Neutrophil (primary cell): ENCODE results near the gene HES4.

Source experiments
- H3K27ac ChIP-seq: fragments of 200-600 bp; sonication (generic); 2 replicates; pipeline ENCODE4 v1.5.1; 2016; ENCODE audit warnings: mild to moderate bottlenecking, moderate library complexity
- H3K27me3 ChIP-seq: fragments of 200-600 bp; sonication (generic); 2 replicates; pipeline ENCODE4 v1.6.0; 2016; ENCODE audit warnings: mild to moderate bottlenecking
- H3K36me3 ChIP-seq: fragments of 200-600 bp; sonication (generic); 2 replicates; pipeline ENCODE4 v1.5.1; 2017
- H3K4me1 ChIP-seq, 2 experiments: fragments of 200-600 bp in 1 of 2; sonication (generic) in 1 of 2; 1 replicate in 1 of 2; 2 replicates in 1 of 2; pipeline versions ENCODE4 v1.5.1 to v1.6.1; 2013 to 2016; ENCODE audit warnings: low read depth in 1 of 2, low read length in 1 of 2, mild to moderate bottlenecking in 1 of 2, moderate library complexity in 1 of 2; ENCODE audit not compliant: control insufficient read depth in 1 of 2, insufficient read depth in 1 of 2
- H3K4me3 ChIP-seq, 2 experiments: fragments of 200-600 bp in 1 of 2; sonication (generic) in 1 of 2; 1 replicate in 1 of 2; 2 replicates in 1 of 2; pipeline ENCODE4 v1.5.1; 2013 to 2016; ENCODE audit warnings: low read depth in 1 of 2, low read length in 1 of 2, mild to moderate bottlenecking in 1 of 2, moderate library complexity in 1 of 2
- H3K9me3 ChIP-seq: fragments of 200-600 bp; sonication (generic); 2 replicates; pipeline ENCODE4 v1.5.1; 2016
- CTCF ChIP-seq: fragments of 200-600 bp; sonication (generic); IDR thresholded peaks from 2 replicates; pipeline ENCODE4 v1.5.1; 2016; ENCODE audit warnings: antibody characterized with exemption

The HES4 gene

DNA sequence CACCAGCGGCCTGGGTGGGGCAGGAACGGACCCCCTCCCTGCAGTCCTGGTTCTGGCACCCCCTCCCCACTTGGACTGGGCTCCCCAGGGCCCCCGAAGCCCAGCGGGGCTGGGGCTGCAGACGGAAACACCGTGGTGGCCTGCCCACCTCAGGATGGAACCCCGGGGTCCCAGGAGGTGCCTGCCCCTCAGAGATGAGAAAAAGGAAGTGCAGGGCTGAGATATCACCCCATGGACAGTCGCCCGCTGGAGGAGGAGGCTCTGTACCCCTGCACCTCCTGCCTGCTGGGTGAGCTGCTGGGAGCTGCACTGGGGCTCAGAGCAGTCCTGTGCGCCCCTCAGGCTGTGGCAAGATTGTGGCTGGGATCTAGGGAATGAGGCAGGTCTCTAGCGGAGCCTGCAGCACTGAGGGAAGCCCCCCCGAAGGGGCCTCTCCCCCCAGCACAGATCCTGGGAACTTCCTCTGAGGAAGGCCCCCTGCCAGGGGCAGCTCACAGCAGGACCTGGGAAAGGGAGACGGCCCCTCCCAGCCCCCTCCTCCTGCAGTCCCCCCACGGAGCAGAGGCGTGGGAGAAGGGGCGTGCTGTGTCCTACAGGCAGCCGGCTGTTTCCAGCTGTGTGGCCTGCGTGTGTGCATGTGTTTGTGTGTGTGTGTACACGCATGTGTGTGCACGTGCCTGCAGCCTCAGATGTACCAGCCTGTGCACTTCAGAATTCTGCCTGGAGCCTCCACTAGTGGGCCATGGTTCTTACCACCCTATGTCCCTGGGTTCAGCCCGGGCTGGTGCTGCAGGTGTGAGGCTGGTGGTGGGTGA, 26.9 kb upstream of the HES4 start:
- H3K36me3 ChIP-seq = no peaks in the 10 kb centered on the region

GRCh38 chr1:1025730-1026129, 25.8 kb upstream of the HES4 start:
- no peak overlapping the region for H3K4me3 ChIP-seq
- H3K27ac ChIP-seq = no peak overlapping the region
- peaks cover 76% of the 10 kb centered on the region for H3K27me3 ChIP-seq
- H3K36me3 ChIP-seq = no peaks in the 10 kb centered on the region
- no peaks in the 10 kb centered on the region for H3K9me3 ChIP-seq
- TF ChIP-seq CTCF = no peak
- peaks cover 0 to 5% of the 10 kb centered on the region in 2 experiments for H3K4me1 ChIP-seq

More for the DNA sequence above, 26.9 kb upstream of the HES4 start:
- Histone ChIP-seq H3K27me3 (peaks cover 76% of the 10 kb centered on the region), H3K27ac (no peak overlapping the region), H3K4me3 (no peak overlapping the region), H3K9me3 (no peaks in the 10 kb centered on the region), H3K4me1 (no peaks in the 10 kb centered on the region)
- no peak for TF ChIP-seq CTCF

GRCh38 chr1:1024771-1025699, 25.1 kb upstream of the HES4 start:
- H3K4me3 ChIP-seq = no peak overlapping the region
- peaks cover 82% of the 10 kb centered on the region for H3K27me3 ChIP-seq
- H3K9me3 ChIP-seq = no peaks in the 10 kb centered on the region
- no peaks in the 10 kb centered on the region for H3K36me3 ChIP-seq
- no peak for TF ChIP-seq CTCF
- peaks cover 0 to 12% of the 10 kb centered on the region in 2 experiments for H3K4me1 ChIP-seq
- H3K27ac ChIP-seq = no peak overlapping the region

DNA sequence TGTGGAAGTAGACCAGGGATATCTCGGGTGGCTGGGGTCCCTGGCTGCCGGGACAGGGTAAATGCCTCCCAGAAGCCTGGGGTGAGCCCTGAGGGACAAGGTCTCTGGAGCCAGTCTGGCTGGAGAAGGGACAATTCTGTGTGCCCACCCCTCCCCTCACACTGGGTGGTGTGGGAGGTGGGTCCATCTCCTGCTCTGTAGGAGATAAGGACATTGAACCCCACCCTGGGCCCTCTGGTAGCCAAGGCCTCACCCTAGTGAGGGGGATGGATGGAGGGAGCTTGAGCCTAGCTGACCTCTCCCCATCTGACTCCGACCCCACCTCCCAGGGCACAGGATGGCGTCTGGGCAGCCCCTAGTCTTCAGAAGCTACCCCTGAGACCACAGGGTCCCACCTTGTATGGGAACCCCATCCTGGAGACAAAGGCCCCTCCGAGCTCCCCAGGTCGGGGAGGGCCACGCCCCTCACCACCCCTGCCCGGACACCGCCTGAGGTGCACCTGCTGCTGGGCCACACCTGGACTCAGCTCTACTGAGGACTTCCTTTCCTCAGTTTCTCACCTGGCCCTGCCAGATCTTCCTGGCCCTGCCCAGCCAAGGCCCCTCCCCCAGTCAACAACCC, 24.4 kb upstream of the HES4 start:
- H3K4me3 ChIP-seq = no peak overlapping the region
- no peak for TF ChIP-seq CTCF
- H3K27ac ChIP-seq = no peak overlapping the region
- no peaks in the 10 kb centered on the region for H3K9me3 ChIP-seq
- no peaks in the 10 kb centered on the region for H3K36me3 ChIP-seq
- peaks cover 88% of the 10 kb centered on the region for H3K27me3 ChIP-seq
- peaks cover 0 to 12% of the 10 kb centered on the region in 2 experiments for H3K4me1 ChIP-seq

DNA sequence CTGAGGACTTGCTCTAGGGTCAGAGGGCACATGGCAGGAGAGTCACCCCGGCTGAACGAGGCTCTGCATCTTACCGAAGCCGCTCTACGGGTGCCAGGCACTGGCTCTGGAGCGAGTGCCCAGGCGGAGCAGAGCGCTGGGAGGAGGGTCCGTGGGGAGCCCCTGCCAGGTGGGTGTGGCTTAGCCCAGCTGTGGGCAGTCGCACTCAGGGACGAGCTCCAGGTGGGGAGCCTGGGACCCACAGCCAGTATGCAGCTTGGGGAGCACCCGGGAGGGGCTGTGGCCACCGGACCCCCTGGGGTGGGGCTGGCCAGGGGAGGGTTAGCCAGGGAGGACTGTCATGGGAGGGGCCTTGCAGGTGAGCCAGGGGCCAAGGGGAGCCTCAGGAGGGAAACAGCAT, 23.8 kb upstream of the HES4 start:
- H3K4me1 ChIP-seq = peaks cover 0 to 12% of the 10 kb centered on the region in 2 experiments
- no peak for TF ChIP-seq CTCF
- H3K27ac ChIP-seq = no peak overlapping the region
- no peaks in the 10 kb centered on the region for H3K9me3 ChIP-seq
- no peak overlapping the region for H3K4me3 ChIP-seq
- H3K27me3 ChIP-seq = peaks cover 93% of the 10 kb centered on the region
- H3K36me3 ChIP-seq = no peaks in the 10 kb centered on the region
